CD4-positive, alpha-beta T cell (primary cell): ENCODE data around the gene NCL. TPM values are rescaled to one million over a fixed set of nuclear protein-coding genes. Genes with fewer than 3 reads are reported as not detected.

Experiments
- ATAC-seq: fragments of 200-7000 bp; cut with Tn5 transposase; one replicate; pipeline ENCODE4 v1.10.0; 2022; ENCODE audit warnings: mild to moderate bottlenecking; ENCODE audit not compliant: poor library complexity
- CTCF ChIA-PET: fragments of 350-600 bp; sonication (Branson Sonifier 250); formaldehyde crosslinking; loops from one replicate; lab custom pipeline; 2021; ENCODE audit warnings: antibody characterized with exemption, inconsistent platforms; lab: Charles Lee
- POLR2A ChIA-PET: fragments of 350-600 bp; sonication (Branson Sonifier 250); formaldehyde crosslinking; loops from one replicate; lab custom pipeline; 2021; ENCODE audit warnings: antibody characterized with exemption, inconsistent platforms; lab: Charles Lee
- DNase-seq, 14 experiments: peaks; one replicate each; pipeline ENCODE4 v3.0.0-alpha.2; 2013 to 2020; ENCODE audit warnings: mixed read lengths in 2 of 14
- H3K27ac ChIP-seq, 2 donors: one replicate each; pipeline versions ENCODE4 v1.5.1 to v1.7.0; 2013; ENCODE audit warnings: low read length in 2 of 2, low read depth in 1 of 2, mild to moderate bottlenecking in 1 of 2
- H3K27me3 ChIP-seq, 2 experiments: 1 replicate in 1 of 2; 2 replicates in 1 of 2; pipeline versions ENCODE4 v1.6.1 to v1.7.0; 2013; ENCODE audit warnings: low read length in 2 of 2, control low read depth in 1 of 2, mild to moderate bottlenecking in 1 of 2, moderate library complexity in 1 of 2; ENCODE audit not compliant: insufficient read depth in 2 of 2, control insufficient read depth in 1 of 2
- H3K36me3 ChIP-seq: one replicate; pipeline ENCODE4 v1.6.1; 2013; ENCODE audit warnings: low read length, control low read depth; ENCODE audit not compliant: insufficient read depth
- H3K4me1 ChIP-seq: one replicate; pipeline ENCODE4 v1.6.1; 2013; ENCODE audit warnings: low read length, control low read depth; ENCODE audit not compliant: insufficient read depth
- H3K4me3 ChIP-seq: one replicate; pipeline ENCODE4 v1.5.1; 2013; ENCODE audit warnings: mild to moderate bottlenecking, low read length, moderate library complexity
- H3K9me3 ChIP-seq, 2 experiments: 1 replicate in 1 of 2; 2 replicates in 1 of 2; pipeline versions ENCODE4 v1.6.1 to v1.7.0; 2013; ENCODE audit warnings: low read length in 2 of 2, mild to moderate bottlenecking in 2 of 2, control low read depth in 1 of 2, moderate library complexity in 1 of 2; ENCODE audit not compliant: control insufficient read depth in 1 of 2, insufficient read depth in 1 of 2
- H3K27ac Mint-ChIP-seq: one replicate; pipeline ENCODE4 v1.8.0; 2020; ENCODE audit warnings: mixed read lengths
- H3K27me3 Mint-ChIP-seq: one replicate; pipeline ENCODE4 v1.8.0; 2021; ENCODE audit warnings: mixed read lengths
- H3K36me3 Mint-ChIP-seq: one replicate; pipeline ENCODE4 v1.8.0; 2021; ENCODE audit warnings: low read depth, mixed read lengths
- H3K4me1 Mint-ChIP-seq: one replicate; pipeline ENCODE4 v1.8.0; 2021; ENCODE audit warnings: low read depth, mixed read lengths
- H3K4me3 Mint-ChIP-seq: one replicate; pipeline ENCODE4 v1.8.0; 2020; ENCODE audit warnings: mild to moderate bottlenecking, mixed read lengths
- H3K9me3 Mint-ChIP-seq: one replicate; pipeline ENCODE4 v1.8.0; 2020; ENCODE audit warnings: mixed read lengths
- intact Hi-C, 2 experiments: fragments of 100-400 bp; cut with DNase I in 1 of 2; cut with micrococcal nuclease in 1 of 2; formaldehyde crosslinking; loops; one replicate each; pipeline versions ENCODE4 v1.15.1 to v1.9.0; 2023 to 2025; cut with DNase I, micrococcal nuclease
- total RNA-seq, 174 experiments: library from RNA in 2 of 174; stranded (reverse) in 2 of 174; gene quantifications; one replicate each; pipeline ENCODE4 v1.2.3 and lab custom pipeline; 2021 to 2026
- TF ChIP-seq, protein P1 (sequence below): fragments of 200-600 bp; IDR thresholded peaks from one replicate; pipeline ENCODE4 v1.8.0; 2022; ENCODE audit warnings: antibody characterized with exemption, mild to moderate bottlenecking

Gene NCL
- total RNA-seq, 2 experiments from 2014 or later: 387 to 395 TPM

DNA sequence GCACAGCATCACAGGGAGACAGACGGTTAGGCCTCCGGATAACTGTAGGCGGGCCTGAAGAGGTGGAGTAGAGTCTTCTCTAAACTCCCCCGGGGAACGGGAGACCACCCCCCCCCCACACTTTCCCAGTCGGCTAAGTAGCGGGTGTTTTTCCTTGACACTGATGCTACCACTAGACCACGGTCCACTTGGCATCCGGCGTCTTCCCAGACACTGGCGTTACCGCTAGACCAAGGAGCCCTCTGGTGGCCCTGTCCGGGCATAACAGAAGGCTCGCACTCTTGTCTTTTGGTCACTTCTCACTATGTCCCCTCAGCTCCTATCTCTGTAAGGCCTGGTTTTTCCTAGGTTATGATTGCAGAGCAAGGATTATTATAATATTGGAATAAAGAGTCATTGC is 25.7 kb upstream of the NCL start:
- Histone ChIP-seq H3K4me3 (no peak overlapping the region), H3K27ac (no peak overlapping the region), H3K9me3 (no peaks in the 10 kb centered on the region), H3K27me3 (no peaks in the 10 kb centered on the region), H3K4me1 (no peaks in the 10 kb centered on the region), H3K36me3 (no peaks in the 10 kb centered on the region)
- TF ChIP-seq, protein P1, sequence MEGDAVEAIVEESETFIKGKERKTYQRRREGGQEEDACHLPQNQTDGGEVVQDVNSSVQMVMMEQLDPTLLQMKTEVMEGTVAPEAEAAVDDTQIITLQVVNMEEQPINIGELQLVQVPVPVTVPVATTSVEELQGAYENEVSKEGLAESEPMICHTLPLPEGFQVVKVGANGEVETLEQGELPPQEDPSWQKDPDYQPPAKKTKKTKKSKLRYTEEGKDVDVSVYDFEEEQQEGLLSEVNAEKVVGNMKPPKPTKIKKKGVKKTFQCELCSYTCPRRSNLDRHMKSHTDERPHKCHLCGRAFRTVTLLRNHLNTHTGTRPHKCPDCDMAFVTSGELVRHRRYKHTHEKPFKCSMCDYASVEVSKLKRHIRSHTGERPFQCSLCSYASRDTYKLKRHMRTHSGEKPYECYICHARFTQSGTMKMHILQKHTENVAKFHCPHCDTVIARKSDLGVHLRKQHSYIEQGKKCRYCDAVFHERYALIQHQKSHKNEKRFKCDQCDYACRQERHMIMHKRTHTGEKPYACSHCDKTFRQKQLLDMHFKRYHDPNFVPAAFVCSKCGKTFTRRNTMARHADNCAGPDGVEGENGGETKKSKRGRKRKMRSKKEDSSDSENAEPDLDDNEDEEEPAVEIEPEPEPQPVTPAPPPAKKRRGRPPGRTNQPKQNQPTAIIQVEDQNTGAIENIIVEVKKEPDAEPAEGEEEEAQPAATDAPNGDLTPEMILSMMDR: no peak
- no peak overlapping the region for H3K4me3 Mint-ChIP-seq
- ChIA-PET CTCF (no interaction called here), POLR2A (interaction anchor here (1.6 kb wide), 1 partner anchor 26 kb away, joined by 5 read pairs; the partner anchor contains the start of gene NCL)
- intact Hi-C loops: no loop called here
- no peak for ATAC-seq
- H3K4me1 Mint-ChIP-seq: peaks cover 6% of the 10 kb centered on the region
- no peak overlapping the region for H3K27ac Mint-ChIP-seq
- peak in 1 of 14 experiments; percentile 21 for DNase-seq
- no peaks in the 10 kb centered on the region for H3K36me3 Mint-ChIP-seq
- no peaks in the 10 kb centered on the region for H3K27me3 Mint-ChIP-seq
- no peaks in the 10 kb centered on the region for H3K9me3 Mint-ChIP-seq

- H3K4me1 ChIP-seq: peaks cover 10% of the 10 kb centered on the region
- CTCF ChIA-PET: no interaction called here
These were observed 24.0 kb upstream of the NCL start for GRCh38 chr2:231488331-231488730.

GRCh38 chr2:231486851-231487596 is 22.7 kb upstream of the NCL start:
- TF ChIP-seq, protein P1: no peak
- Histone ChIP-seq H3K9me3 (no peaks in the 10 kb centered on the region), H3K4me3 (no peak overlapping the region), H3K27ac (no peak overlapping the region), H3K4me1 (peaks cover 21% of the 10 kb centered on the region), H3K36me3 (no peaks in the 10 kb centered on the region), H3K27me3 (no peaks in the 10 kb centered on the region)
- H3K4me3 Mint-ChIP-seq: no peak overlapping the region
- ChIA-PET CTCF (no interaction called here), POLR2A (interaction anchor here (1.6 kb wide), 1 partner anchor 23 kb away, joined by 4 read pairs; the partner anchor contains the start of gene NCL)
- H3K4me1 Mint-ChIP-seq: peaks cover 11% of the 10 kb centered on the region
- no peaks in the 10 kb centered on the region for H3K9me3 Mint-ChIP-seq
- ATAC-seq (no peak), DNase-seq (no peak)
- no peak overlapping the region for H3K27ac Mint-ChIP-seq
- H3K27me3 Mint-ChIP-seq: no peaks in the 10 kb centered on the region
- intact Hi-C loops: no loop called here
- no peaks in the 10 kb centered on the region for H3K36me3 Mint-ChIP-seq

More at GRCh38 chr2:231488331-231488730, 24.0 kb upstream of the NCL start:
- H3K9me3 Mint-ChIP-seq: no peaks in the 10 kb centered on the region
- ATAC-seq (no peak), DNase-seq (no peak)
- POLR2A ChIA-PET: no interaction called here
- H3K27ac ChIP-seq: no peak overlapping the region
- no peaks in the 10 kb centered on the region for H3K36me3 ChIP-seq
- H3K27ac Mint-ChIP-seq: no peak overlapping the region
- intact Hi-C loops: no loop called here
- H3K4me1 Mint-ChIP-seq: peaks cover 6% of the 10 kb centered on the region
- no peaks in the 10 kb centered on the region for H3K36me3 Mint-ChIP-seq
- no peak overlapping the region for H3K4me3 Mint-ChIP-seq
- no peak overlapping the region for H3K4me3 ChIP-seq
- H3K27me3 ChIP-seq: no peaks in the 10 kb centered on the region
- H3K9me3 ChIP-seq: no peaks in the 10 kb centered on the region
- TF ChIP-seq, protein P1: no peak
- no peaks in the 10 kb centered on the region for H3K27me3 Mint-ChIP-seq
